Measurements from ENCODE around the gene INHBE.

DNA sequence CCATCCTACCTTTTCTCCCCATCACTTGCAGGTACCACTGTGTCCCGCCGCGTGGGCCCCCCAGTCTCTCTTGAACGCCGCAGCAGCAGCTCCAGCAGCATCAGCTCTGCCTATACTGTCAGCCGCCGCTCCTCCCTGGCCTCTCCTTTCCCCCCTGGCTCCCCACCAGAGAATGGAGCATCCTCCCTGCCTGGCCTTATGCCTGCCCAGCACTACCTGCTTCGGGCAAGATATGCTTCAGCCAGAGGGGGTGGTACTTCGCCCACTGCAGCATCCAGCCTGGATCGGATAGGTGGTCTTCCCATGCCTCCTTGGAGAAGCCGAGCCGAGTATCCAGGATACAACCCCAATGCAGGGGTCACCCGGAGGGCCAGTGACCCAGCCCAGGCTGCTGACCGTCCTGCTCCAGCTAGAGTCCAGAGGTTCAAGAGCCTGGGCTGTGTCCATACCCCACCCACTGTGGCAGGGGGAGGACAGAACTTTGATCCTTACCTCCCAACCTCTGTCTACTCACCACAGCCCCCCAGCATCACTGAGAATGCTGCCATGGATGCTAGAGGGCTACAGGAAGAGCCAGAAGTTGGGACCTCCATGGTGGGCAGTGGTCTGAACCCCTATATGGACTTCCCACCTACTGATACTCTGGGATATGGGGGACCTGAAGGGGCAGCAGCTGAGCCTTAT is 15.3 kb downstream of the INHBE start:
- TF ChIP-seq, protein P1, sequence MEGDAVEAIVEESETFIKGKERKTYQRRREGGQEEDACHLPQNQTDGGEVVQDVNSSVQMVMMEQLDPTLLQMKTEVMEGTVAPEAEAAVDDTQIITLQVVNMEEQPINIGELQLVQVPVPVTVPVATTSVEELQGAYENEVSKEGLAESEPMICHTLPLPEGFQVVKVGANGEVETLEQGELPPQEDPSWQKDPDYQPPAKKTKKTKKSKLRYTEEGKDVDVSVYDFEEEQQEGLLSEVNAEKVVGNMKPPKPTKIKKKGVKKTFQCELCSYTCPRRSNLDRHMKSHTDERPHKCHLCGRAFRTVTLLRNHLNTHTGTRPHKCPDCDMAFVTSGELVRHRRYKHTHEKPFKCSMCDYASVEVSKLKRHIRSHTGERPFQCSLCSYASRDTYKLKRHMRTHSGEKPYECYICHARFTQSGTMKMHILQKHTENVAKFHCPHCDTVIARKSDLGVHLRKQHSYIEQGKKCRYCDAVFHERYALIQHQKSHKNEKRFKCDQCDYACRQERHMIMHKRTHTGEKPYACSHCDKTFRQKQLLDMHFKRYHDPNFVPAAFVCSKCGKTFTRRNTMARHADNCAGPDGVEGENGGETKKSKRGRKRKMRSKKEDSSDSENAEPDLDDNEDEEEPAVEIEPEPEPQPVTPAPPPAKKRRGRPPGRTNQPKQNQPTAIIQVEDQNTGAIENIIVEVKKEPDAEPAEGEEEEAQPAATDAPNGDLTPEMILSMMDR (IDR thresholded peaks at IDR 0.05; ENCODE audit: insufficient read depth, low read length, poor library complexity, severe bottlenecking): no peak
- TF ChIP-seq EZH2phosphoT487 (conservative IDR thresholded peaks at IDR 0.05; ENCODE audit: low read length): no peak
